Activated T-helper 1 cell treated with anti-CD3 and anti-CD28 coated beads, Interleukin-12 subunit alpha, Interleukin-12 subunit beta, Interleukin-2, Interleukin-4 antibody, amounts not matched to agents 30 ng/mL and 10 ng/mL and 1 ng/mL, durations not matched to agents 14 hours and 24 hours and 36 hours (primary cell): ENCODE results near the gene UPK3A. TPM values are rescaled to one million over a fixed set of nuclear protein-coding genes. Genes with fewer than 3 reads are reported as not detected.
A peak's percentile ranks its signal among the peaks of the same experiment; 100 is the strongest.

ENCODE experiments used
- DNase-seq: peaks from one replicate; pipeline ENCODE4 v3.0.0; 2021; ENCODE audit warnings: low spot score
- H3K27ac Mint-ChIP-seq: one replicate; pipeline ENCODE4 v1.8.0; 2021; ENCODE audit warnings: mild to moderate bottlenecking, mixed read lengths
- H3K27me3 Mint-ChIP-seq: one replicate; pipeline ENCODE4 v1.8.0; 2022; ENCODE audit warnings: mild to moderate bottlenecking, moderate library complexity, mixed read lengths; ENCODE audit not compliant: insufficient read depth
- H3K36me3 Mint-ChIP-seq: one replicate; pipeline ENCODE4 v1.8.0; 2021; ENCODE audit warnings: low read depth, mixed read lengths
- H3K4me1 Mint-ChIP-seq: one replicate; pipeline ENCODE4 v1.8.0; 2021; ENCODE audit warnings: low read depth, mixed read lengths
- H3K4me3 Mint-ChIP-seq: one replicate; pipeline ENCODE4 v1.8.0; 2021; ENCODE audit warnings: mild to moderate bottlenecking, moderate library complexity, mixed read lengths
- H3K9me3 Mint-ChIP-seq: one replicate; pipeline ENCODE4 v1.8.0; 2021; ENCODE audit warnings: mixed read lengths
- intact Hi-C: fragments of 100-400 bp; cut with micrococcal nuclease; formaldehyde crosslinking; loops from one replicate; pipeline ENCODE4 v1.15.1; 2024
- total RNA-seq: library from RNA; stranded (reverse); gene quantifications from 2 replicates; pipeline ENCODE4 v1.2.3, GENCODE V29; 2022

The UPK3A gene
- total RNA-seq, result not detected in 2 replicates

GRCh38 chr22:45284705-45285262 is at the start of gene UPK3A:
UPK3A (plus strand) TSS chr22:45284949; CDS start chr22:45285014, 65 bp downstream.
- peak; percentile 51 for DNase-seq
- Mint-ChIP-seq H3K9me3 (no peaks in the 10 kb centered on the region), H3K27ac (no peak within 1 kb of the TSS), H3K36me3 (no peaks in the 10 kb centered on the region), H3K27me3 (peaks cover 26% of the 10 kb centered on the region), H3K4me1 (peaks cover 5% of the 10 kb centered on the region), H3K4me3 (no peak within 1 kb of the TSS)
- intact Hi-C loops, result no loop called here

- intact Hi-C loops, result no loop called here
- Mint-ChIP-seq H3K4me1 (no peaks in the 10 kb centered on the region), H3K9me3 (no peaks in the 10 kb centered on the region), H3K36me3 (peaks cover 4% of the 10 kb centered on the region), H3K4me3 (no peak overlapping the region), H3K27me3 (no peaks in the 10 kb centered on the region), H3K27ac (no peak overlapping the region)
- DNase-seq, result no peak
Measured at GRCh38 chr22:45235101-45235777, 49.5 kb upstream of the UPK3A start.

GRCh38 chr22:45235851-45236342 is 48.9 kb upstream of the UPK3A start:
- Mint-ChIP-seq H3K36me3 (peaks cover 5% of the 10 kb centered on the region), H3K27ac (no peak overlapping the region), H3K9me3 (no peaks in the 10 kb centered on the region), H3K4me3 (no peak overlapping the region), H3K4me1 (no peaks in the 10 kb centered on the region), H3K27me3 (no peaks in the 10 kb centered on the region)
- intact Hi-C loops, result no loop called here
- DNase-seq, result no peak

- H3K36me3 Mint-ChIP-seq, result peaks cover 5% of the 10 kb centered on the region
- peaks cover 8% of the 10 kb centered on the region for H3K4me1 Mint-ChIP-seq
- intact Hi-C loops, result no loop called here
- DNase-seq, result no peak
- no peak overlapping the region for H3K4me3 Mint-ChIP-seq
- H3K27me3 Mint-ChIP-seq, result no peaks in the 10 kb centered on the region
- H3K9me3 Mint-ChIP-seq, result no peaks in the 10 kb centered on the region
- no peak overlapping the region for H3K27ac Mint-ChIP-seq
Measured at GRCh38 chr22:45237065-45237990, 47.4 kb upstream of the UPK3A start.

- Mint-ChIP-seq H3K9me3 (no peaks in the 10 kb centered on the region), H3K27me3 (no peaks in the 10 kb centered on the region), H3K36me3 (peaks cover 5% of the 10 kb centered on the region), H3K4me3 (peak overlapping the region; percentile 93), H3K4me1 (peaks cover 8% of the 10 kb centered on the region), H3K27ac (no peak overlapping the region)
- no peak for DNase-seq
- intact Hi-C loops, result no loop called here
Measured at GRCh38 chr22:45238076-45238956, 46.4 kb upstream of the UPK3A start.

GRCh38 chr22:45238957-45239680 is 45.6 kb upstream of the UPK3A start:
- intact Hi-C loops, result no loop called here
- Mint-ChIP-seq H3K4me1 (peaks cover 8% of the 10 kb centered on the region), H3K27ac (no peak overlapping the region)

GRCh38 chr22:45239681-45240051 is 45.1 kb upstream of the UPK3A start:
- intact Hi-C loops, result loop anchor here (1.0 to 2.0 kb wide), 4 partner anchors 20 to 77 kb away; partner anchors contain the start of gene NUP50
- H3K27me3 Mint-ChIP-seq, result no peaks in the 10 kb centered on the region
- no peaks in the 10 kb centered on the region for H3K9me3 Mint-ChIP-seq
- peak overlapping the region; percentile 93 for H3K4me3 Mint-ChIP-seq
- no peak for DNase-seq
- peaks cover 5% of the 10 kb centered on the region for H3K36me3 Mint-ChIP-seq
- peak overlapping the region; percentile 89 for H3K27ac Mint-ChIP-seq
- peaks cover 8% of the 10 kb centered on the region for H3K4me1 Mint-ChIP-seq

More at GRCh38 chr22:45238957-45239680, 45.6 kb upstream of the UPK3A start:
- Mint-ChIP-seq H3K4me3 (peak overlapping the region; percentile 93), H3K36me3 (peaks cover 5% of the 10 kb centered on the region), H3K9me3 (no peaks in the 10 kb centered on the region), H3K27me3 (no peaks in the 10 kb centered on the region)
- no peak for DNase-seq

- peak; percentile 5 for DNase-seq
- peaks cover 8% of the 10 kb centered on the region for H3K4me1 Mint-ChIP-seq
- intact Hi-C loops, result loop anchor here (1.0 to 2.0 kb wide), 4 partner anchors 21 to 77 kb away; partner anchors contain the start of gene NUP50
- H3K36me3 Mint-ChIP-seq, result peaks cover 5% of the 10 kb centered on the region
- H3K27me3 Mint-ChIP-seq, result no peaks in the 10 kb centered on the region
- peak overlapping the region; percentile 93 for H3K4me3 Mint-ChIP-seq
- H3K9me3 Mint-ChIP-seq, result no peaks in the 10 kb centered on the region
- peak overlapping the region; percentile 89 for H3K27ac Mint-ChIP-seq
Measured at GRCh38 chr22:45240104-45240809, 44.5 kb upstream of the UPK3A start.

GRCh38 chr22:45240810-45241631 is 43.7 kb upstream of the UPK3A start, which contains the start of gene KIAA0930:
KIAA0930 (minus strand) TSS chr22:45240894; CDS start chr22:45240703, 191 bp downstream.
- Mint-ChIP-seq H3K4me3 (peak within 1 kb of the TSS; percentile 93), H3K36me3 (peaks cover 5% of the 10 kb centered on the region), H3K9me3 (no peaks in the 10 kb centered on the region), H3K4me1 (peaks cover 8% of the 10 kb centered on the region), H3K27me3 (no peaks in the 10 kb centered on the region), H3K27ac (peak within 1 kb of the TSS; percentile 89)
- intact Hi-C loops, result loop anchor here (1.0 to 2.0 kb wide), 4 partner anchors 22 to 78 kb away; partner anchors contain the start of gene NUP50
- DNase-seq, result peak; percentile 68

GRCh38 chr22:45242778-45243191 is 42.0 kb upstream of the UPK3A start:
- DNase-seq, result no peak

More at GRCh38 chr22:45242778-45243191, 42.0 kb upstream of the UPK3A start:
- Mint-ChIP-seq H3K36me3 (peaks cover 5% of the 10 kb centered on the region), H3K27ac (no peak overlapping the region), H3K4me3 (no peak overlapping the region), H3K9me3 (no peaks in the 10 kb centered on the region), H3K27me3 (no peaks in the 10 kb centered on the region), H3K4me1 (peaks cover 8% of the 10 kb centered on the region)
- intact Hi-C loops, result no loop called here
